ENCODE results near the gene SLC7A9. TPM values are rescaled to one million over a fixed set of nuclear protein-coding genes. Genes with fewer than 3 reads are reported as not detected.

The SLC7A9 gene
- total RNA-seq, 1 experiment from 2014 or later: not detected

- DNase-seq (ENCODE audit: low spot score): no peak
Measured at GRCh38 chr19:32828643-32829344, 40.8 kb downstream of the SLC7A9 start.

DNA sequence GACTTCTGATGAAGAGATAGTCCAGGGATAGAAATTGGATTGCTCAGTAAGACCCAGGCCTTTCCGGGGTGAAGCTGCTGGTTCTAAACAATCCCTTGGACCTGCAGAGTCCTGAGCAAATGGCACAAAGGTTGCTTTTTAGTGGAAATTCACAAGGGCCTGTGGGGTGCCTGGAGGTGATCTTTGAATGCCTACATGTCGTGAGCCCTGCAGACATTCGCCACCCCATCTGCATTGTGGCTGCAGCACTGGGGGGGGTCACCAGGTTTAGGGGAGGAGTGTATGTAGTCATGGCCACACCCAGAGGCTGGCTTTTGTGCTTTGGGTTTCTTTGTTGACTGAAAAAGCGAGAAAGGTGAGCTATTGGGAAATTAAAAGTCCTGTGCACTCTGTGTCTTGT lies 41.4 kb downstream of the SLC7A9 start:
- no peak for DNase-seq (ENCODE audit: low spot score)

DNA sequence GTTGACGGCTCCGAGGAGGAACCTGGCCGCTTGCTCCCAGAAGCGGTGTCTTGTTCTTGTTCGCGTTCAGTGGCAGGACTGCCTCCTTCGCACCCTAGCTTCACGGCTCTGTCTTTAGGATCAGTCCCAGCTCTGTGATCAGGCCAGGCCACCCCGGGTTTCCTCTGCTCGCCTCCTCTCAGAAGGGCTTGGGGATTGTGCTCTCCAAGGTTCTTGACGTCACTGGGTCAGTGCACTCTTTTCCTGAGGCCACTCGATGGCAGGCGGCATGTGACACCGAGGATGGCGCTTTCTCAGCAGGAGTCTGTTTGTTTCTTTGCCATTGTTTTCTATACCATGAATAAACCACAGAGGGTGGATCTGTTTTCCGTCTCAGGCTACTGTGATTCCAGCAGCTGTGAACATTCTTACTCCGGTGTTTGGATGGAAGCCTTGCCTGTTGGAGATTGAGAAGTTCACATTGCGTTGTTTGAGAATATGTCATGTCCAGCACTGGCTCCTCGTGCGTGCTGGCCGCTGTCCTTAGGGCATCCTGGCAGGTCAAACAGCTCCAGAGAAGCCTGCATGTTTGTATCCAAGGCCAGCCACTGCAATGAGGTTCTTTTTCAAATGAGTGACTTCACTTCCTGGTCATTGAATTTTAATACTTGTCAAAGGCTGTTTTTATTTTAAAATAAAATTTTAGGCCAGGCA lies 44.5 kb downstream of the SLC7A9 start:
- DNase-seq (ENCODE audit: low spot score): no peak

DNA sequence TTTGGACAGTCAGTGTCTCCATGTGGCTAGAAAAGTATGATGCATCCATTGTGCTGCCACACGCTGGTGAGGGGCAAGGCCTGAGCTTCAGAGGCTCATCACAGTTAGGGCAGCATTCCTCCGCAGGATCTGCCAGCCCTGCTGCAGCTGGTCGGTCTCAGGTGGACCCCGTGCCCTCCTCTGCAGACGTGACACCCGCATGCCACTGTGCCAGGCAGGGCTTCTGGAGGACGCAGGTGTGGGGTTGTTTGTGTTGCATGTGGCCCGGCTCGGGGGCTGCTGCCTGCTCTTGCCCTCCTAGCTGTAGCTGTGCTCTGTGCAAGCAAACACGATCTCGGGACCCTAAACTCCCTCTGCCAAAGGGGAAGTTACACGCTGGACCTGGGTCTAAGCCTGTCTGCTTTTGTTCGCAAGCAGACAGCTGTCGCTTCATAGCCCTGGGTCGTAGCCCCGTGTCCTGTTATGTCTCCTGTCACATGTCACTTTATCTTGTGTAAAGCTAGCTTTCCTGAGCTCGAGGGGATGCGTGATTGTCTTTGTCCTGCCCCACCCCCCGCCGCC lies 45.3 kb downstream of the SLC7A9 start:
- DNase-seq (ENCODE audit: low spot score): no peak

DNA sequence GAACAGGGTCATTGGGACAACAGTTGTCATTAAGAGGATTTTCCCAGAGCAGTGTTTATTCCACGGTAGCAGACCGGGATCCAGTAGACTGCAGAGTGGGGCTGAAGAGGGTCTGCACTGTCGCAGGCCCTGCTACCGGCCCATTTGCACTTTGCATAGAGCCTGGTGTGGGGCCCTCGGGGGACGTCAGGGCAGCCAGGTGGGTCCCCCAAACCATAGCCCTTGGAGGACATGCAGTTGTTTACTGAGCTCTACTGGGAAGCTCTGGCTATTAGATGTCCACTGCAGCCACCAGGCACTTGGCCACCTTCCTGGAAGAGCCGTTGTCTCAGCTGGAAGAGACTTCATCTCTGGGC lies 45.8 kb downstream of the SLC7A9 start:
- DNase-seq (ENCODE audit: low spot score): no peak

DNA sequence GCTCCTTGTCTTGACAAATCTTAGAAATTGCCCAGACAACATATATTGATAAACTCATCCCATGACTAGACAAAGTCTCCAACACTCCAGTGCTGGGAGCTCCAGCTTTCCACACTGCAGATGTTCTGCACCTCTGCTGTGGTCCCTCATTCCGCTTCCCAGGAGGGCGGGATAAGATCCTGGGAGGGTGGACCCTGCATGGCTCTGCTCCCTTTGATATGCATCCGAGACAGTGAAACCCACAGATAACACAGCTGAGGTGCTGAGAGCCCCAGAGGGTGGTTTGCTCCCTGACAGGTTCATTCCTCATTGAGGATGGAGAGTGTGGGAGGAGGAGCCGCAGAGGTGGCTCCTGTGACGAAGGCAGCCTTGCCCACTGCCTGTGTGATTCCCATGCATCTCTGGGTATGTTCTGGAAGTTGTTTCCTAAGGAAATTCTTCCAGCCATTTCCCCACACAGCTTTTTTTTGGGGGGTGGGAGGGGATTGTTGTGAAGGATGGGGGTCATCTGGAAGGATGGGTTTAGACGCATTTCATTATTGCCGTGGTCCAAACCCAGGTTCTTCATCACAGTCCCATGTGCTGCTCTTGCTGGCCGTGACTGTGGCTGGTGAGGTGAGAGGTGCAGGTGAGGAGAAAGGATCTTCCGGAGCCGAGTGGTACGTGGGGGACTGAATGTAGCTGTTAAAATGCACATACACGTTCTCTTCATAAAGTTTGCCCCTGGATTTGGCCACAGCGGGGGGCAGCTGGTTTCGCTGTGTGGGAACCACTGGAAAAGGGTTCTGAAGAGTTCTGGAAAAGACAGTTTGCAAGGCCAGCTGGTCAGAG lies 46.4 kb downstream of the SLC7A9 start:
- no peak for DNase-seq (ENCODE audit: low spot score)

- DNase-seq (ENCODE audit: low spot score): no peak
Measured at GRCh38 chr19:32819419-32820400, 49.9 kb downstream of the SLC7A9 start.

- no peak for DNase-seq (ENCODE audit: low spot score)
Measured at GRCh38 chr19:32818536-32818935, 51.0 kb downstream of the SLC7A9 start.

GRCh38 chr19:32817569-32818476 lies 51.7 kb downstream of the SLC7A9 start:
- DNase-seq (ENCODE audit: low spot score): no peak

GRCh38 chr19:32816555-32817099 lies 52.9 kb downstream of the SLC7A9 start:
- DNase-seq (ENCODE audit: low spot score): no peak

GRCh38 chr19:32814624-32815023 lies 54.9 kb downstream of the SLC7A9 start:
- DNase-seq (ENCODE audit: low spot score): no peak

- DNase-seq (ENCODE audit: low spot score): no peak
Measured at GRCh38 chr19:32813862-32814425, 55.6 kb downstream of the SLC7A9 start.

GRCh38 chr19:32812571-32812970 lies 57.0 kb downstream of the SLC7A9 start:
- no peak for DNase-seq (ENCODE audit: low spot score)

GRCh38 chr19:32812036-32812435 lies 57.5 kb downstream of the SLC7A9 start:
- DNase-seq (ENCODE audit: low spot score): no peak

- DNase-seq (ENCODE audit: low spot score): no peak
Measured at GRCh38 chr19:32811151-32811550, 58.4 kb downstream of the SLC7A9 start.

GRCh38 chr19:32810452-32810851 lies 59.1 kb downstream of the SLC7A9 start:
- no peak for DNase-seq (ENCODE audit: low spot score)

- no peak for DNase-seq (ENCODE audit: low spot score)
Measured at GRCh38 chr19:32809754-32810153, 59.8 kb downstream of the SLC7A9 start.

DNA sequence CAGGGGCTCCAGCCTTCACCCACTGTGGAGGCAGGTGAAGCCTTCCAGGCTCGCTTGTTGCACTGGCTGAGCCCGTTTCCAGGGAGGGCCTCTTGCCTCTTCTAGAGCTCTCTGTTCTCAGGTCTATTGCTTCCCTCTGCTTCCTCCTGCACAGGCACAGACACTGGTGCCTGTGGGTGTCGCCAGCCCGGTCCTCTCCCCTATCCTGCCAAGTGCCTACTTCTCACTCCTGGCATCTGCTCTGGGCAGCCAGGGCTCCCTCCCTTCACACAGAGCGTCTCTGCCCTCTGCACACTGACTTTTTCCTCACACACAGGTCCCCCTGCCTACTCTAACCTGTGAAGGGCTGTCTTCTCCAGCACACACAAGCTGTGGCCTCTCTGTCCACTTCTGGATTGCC lies 60.3 kb downstream of the SLC7A9 start:
- no peak for DNase-seq (ENCODE audit: low spot score)

DNA sequence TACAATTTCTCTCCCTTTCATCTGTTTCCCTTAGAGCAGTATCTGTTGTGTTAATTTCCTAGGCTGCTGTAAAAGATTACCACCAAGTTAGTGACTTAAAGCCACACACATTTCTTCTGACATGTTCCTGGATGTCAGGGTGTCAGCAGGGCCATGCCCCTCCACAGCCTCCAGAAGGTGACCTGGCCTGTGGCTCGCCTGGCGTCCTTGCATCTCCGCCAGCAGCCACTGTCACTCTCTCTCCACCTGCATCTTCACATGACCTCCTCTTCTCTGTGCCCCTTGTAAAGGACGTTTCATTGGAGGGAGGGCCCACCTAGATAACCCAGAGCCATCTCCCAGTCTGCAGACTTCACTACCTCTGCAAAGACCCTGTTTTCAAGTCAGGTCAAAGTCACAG lies 61.3 kb downstream of the SLC7A9 start:
- DNase-seq (ENCODE audit: low spot score): no peak

All from H4 (cell line).